Measurements from ENCODE around the gene PRLR.

Gene PRLR

GRCh38 chr5:35101016-35101415 lies 129.3 kb downstream of the PRLR start:
- DNase-seq (no peak), ATAC-seq (ENCODE audit: insufficient read depth, low read depth) (no peak)
- Histone ChIP-seq H3K79me2 (ENCODE audit: insufficient read depth, low read length) (no peaks in the 10 kb centered on the region), H3K4me1 (ENCODE audit: insufficient read depth, low read length) (no peaks in the 10 kb centered on the region), H3K9me3 (ENCODE audit: insufficient read depth, low read length, severe bottlenecking) (no peaks in the 10 kb centered on the region), H3K4me3 (ENCODE audit: low read depth in 1 of 2, low read length in 2 of 2) (no peak overlapping the region), H3K27ac (ENCODE audit: low read length) (no peak overlapping the region), H3K9ac (ENCODE audit: low read depth, low read length) (no peak overlapping the region), H3K4me2 (ENCODE audit: insufficient read depth, low read length) (no peak overlapping the region), H3K27me3 (ENCODE audit: insufficient read depth, low read length, poor library complexity) (peaks cover 3% of the 10 kb centered on the region), H3K36me3 (ENCODE audit: insufficient read depth, low read length) (no peaks in the 10 kb centered on the region), H2AFZ (ENCODE audit: low read depth, low read length) (no peak overlapping the region), H4K20me1 (ENCODE audit: insufficient read depth, low read length) (no peaks in the 10 kb centered on the region)
- no peak for TF ChIP-seq EZH2 (IDR thresholded peaks at IDR 0.05; ENCODE audit: borderline replicate concordance, low read depth, low read length, severe bottlenecking)
- TF ChIP-seq CTCF (IDR thresholded peaks at IDR 0.05; ENCODE audit: borderline replicate concordance, extremely low read depth, low read length, poor library complexity, severe bottlenecking), result no peak

- Histone ChIP-seq H2AFZ (ENCODE audit: low read depth, low read length) (no peak overlapping the region), H3K9me3 (ENCODE audit: insufficient read depth, low read length, severe bottlenecking) (no peaks in the 10 kb centered on the region), H4K20me1 (ENCODE audit: insufficient read depth, low read length) (no peaks in the 10 kb centered on the region), H3K36me3 (ENCODE audit: insufficient read depth, low read length) (no peaks in the 10 kb centered on the region), H3K27me3 (ENCODE audit: insufficient read depth, low read length, poor library complexity) (peaks cover 2% of the 10 kb centered on the region), H3K27ac (ENCODE audit: low read length) (no peak overlapping the region), H3K4me2 (ENCODE audit: insufficient read depth, low read length) (no peak overlapping the region), H3K9ac (ENCODE audit: low read depth, low read length) (no peak overlapping the region), H3K4me3 (ENCODE audit: low read depth in 1 of 2, low read length in 2 of 2) (no peak overlapping the region), H3K79me2 (ENCODE audit: insufficient read depth, low read length) (no peaks in the 10 kb centered on the region), H3K4me1 (ENCODE audit: insufficient read depth, low read length) (no peaks in the 10 kb centered on the region)
- ATAC-seq (ENCODE audit: insufficient read depth, low read depth) (no peak), DNase-seq (no peak)
- TF ChIP-seq CTCF (IDR thresholded peaks at IDR 0.05; ENCODE audit: borderline replicate concordance, extremely low read depth, low read length, poor library complexity, severe bottlenecking) (no peak), EZH2 (IDR thresholded peaks at IDR 0.05; ENCODE audit: borderline replicate concordance, low read depth, low read length, severe bottlenecking) (no peak)
Measured at GRCh38 chr5:35098214-35098613, 132.1 kb downstream of the PRLR start.

- H3K9ac ChIP-seq (ENCODE audit: low read depth, low read length), result no peak overlapping the region
- H3K4me3 ChIP-seq (ENCODE audit: low read depth in 1 of 2, low read length in 2 of 2), result no peak overlapping the region
- no peak overlapping the region for H3K4me2 ChIP-seq (ENCODE audit: insufficient read depth, low read length)
- no peaks in the 10 kb centered on the region for H3K79me2 ChIP-seq (ENCODE audit: insufficient read depth, low read length)
- H4K20me1 ChIP-seq (ENCODE audit: insufficient read depth, low read length), result no peaks in the 10 kb centered on the region
- no peaks in the 10 kb centered on the region for H3K4me1 ChIP-seq (ENCODE audit: insufficient read depth, low read length)
- DNase-seq, result no peak
- no peak overlapping the region for H2AFZ ChIP-seq (ENCODE audit: low read depth, low read length)
- no peak overlapping the region for H3K27ac ChIP-seq (ENCODE audit: low read length)
- ATAC-seq (ENCODE audit: insufficient read depth, low read depth), result no peak
- TF ChIP-seq EZH2 (IDR thresholded peaks at IDR 0.05; ENCODE audit: borderline replicate concordance, low read depth, low read length, severe bottlenecking) (no peak), CTCF (IDR thresholded peaks at IDR 0.05; ENCODE audit: borderline replicate concordance, extremely low read depth, low read length, poor library complexity, severe bottlenecking) (no peak)
- no peaks in the 10 kb centered on the region for H3K9me3 ChIP-seq (ENCODE audit: insufficient read depth, low read length, severe bottlenecking)
- H3K36me3 ChIP-seq (ENCODE audit: insufficient read depth, low read length), result no peaks in the 10 kb centered on the region
- no peaks in the 10 kb centered on the region for H3K27me3 ChIP-seq (ENCODE audit: insufficient read depth, low read length, poor library complexity)
Measured at GRCh38 chr5:35096932-35097331, 133.4 kb downstream of the PRLR start.

- DNase-seq (no peak), ATAC-seq (ENCODE audit: insufficient read depth, low read depth) (no peak)
- Histone ChIP-seq H3K36me3 (ENCODE audit: insufficient read depth, low read length) (no peaks in the 10 kb centered on the region), H3K27me3 (ENCODE audit: insufficient read depth, low read length, poor library complexity) (no peaks in the 10 kb centered on the region), H3K27ac (ENCODE audit: low read length) (no peak overlapping the region), H4K20me1 (ENCODE audit: insufficient read depth, low read length) (no peaks in the 10 kb centered on the region), H3K79me2 (ENCODE audit: insufficient read depth, low read length) (no peaks in the 10 kb centered on the region), H3K4me1 (ENCODE audit: insufficient read depth, low read length) (no peaks in the 10 kb centered on the region), H3K4me3 (ENCODE audit: low read depth in 1 of 2, low read length in 2 of 2) (no peak overlapping the region), H2AFZ (ENCODE audit: low read depth, low read length) (no peak overlapping the region), H3K9me3 (ENCODE audit: insufficient read depth, low read length, severe bottlenecking) (no peaks in the 10 kb centered on the region), H3K9ac (ENCODE audit: low read depth, low read length) (no peak overlapping the region), H3K4me2 (ENCODE audit: insufficient read depth, low read length) (no peak overlapping the region)
- TF ChIP-seq EZH2 (IDR thresholded peaks at IDR 0.05; ENCODE audit: borderline replicate concordance, low read depth, low read length, severe bottlenecking) (no peak), CTCF (IDR thresholded peaks at IDR 0.05; ENCODE audit: borderline replicate concordance, extremely low read depth, low read length, poor library complexity, severe bottlenecking) (no peak)
Measured at GRCh38 chr5:35096216-35096615, 134.1 kb downstream of the PRLR start.
